A549 (cell line): Measurements from ENCODE around the gene CTIF.

Source experiments
- CTCF ChIP-seq: fragments of >200 bp; sonication (Bioruptor Twin); formaldehyde crosslinking; IDR thresholded peaks from 3 replicates; pipeline ENCODE4 v1.5.1; 2016
- KDM1A ChIP-seq: fragments of 200-600 bp; sonication (generic); IDR thresholded peaks from 2 replicates; pipeline ENCODE4 v1.6.1; 2016; ENCODE audit warnings: low read depth, mild to moderate bottlenecking
- MAX ChIP-seq: IDR thresholded peaks from 2 replicates; pipeline ENCODE4 v1.6.1; 2012
- POLR2A ChIP-seq: IDR thresholded peaks from 2 replicates; pipeline ENCODE4 v1.6.1; 2012; ENCODE audit warnings: mild to moderate bottlenecking, low read length
- SMC3 ChIP-seq: fragments of >200 bp; sonication (Bioruptor Twin); formaldehyde crosslinking; IDR thresholded peaks from 3 replicates; pipeline ENCODE4 v1.6.1; 2018; ENCODE audit warnings: inconsistent platforms

- TF ChIP-seq CTCF (no peak), SMC3 (no peak), KDM1A (no peak), POLR2A (no peak), MAX (no peak)
Measured at GRCh38 chr18:48775372-48776155, 236.7 kb downstream of the CTIF start.
